K562 (cell line): Measurements from ENCODE around the gene ATP1A2. TPM values are rescaled to one million over a fixed set of nuclear protein-coding genes. Genes with fewer than 3 reads are reported as not detected.

Experiments used
- ATAC-seq: fragments of 200-7000 bp; cut with Tn5 transposase; 3 replicates; pipeline ENCODE4 v1.9.1; 2020; ENCODE audit warnings: moderate library complexity
- BruUV-seq: library from RNA; stranded (reverse); fragments of 400-500 nt; replicated peaks from 2 replicates; lab custom pipeline; 2021; lab: Mats Ljungman, UMichigan
- CTCF ChIA-PET: fragments of 300-600 bp; formaldehyde crosslinking; extraction: SDS; loops from one replicate; lab custom pipeline; 2021; ENCODE audit warnings: low intra/inter-chr PET ratio; lab: Yijun Ruan, JAX
- POLR2A ChIA-PET: fragments of 300-600, 350-650 bp; sonication (Branson Sonifier 250); formaldehyde crosslinking; extraction: SDS; loops from one replicate; lab custom pipeline; 2021; ENCODE audit warnings: antibody characterized with exemption, inconsistent platforms; lab: Yijun Ruan, JAX
- DNase-seq, 4 experiments: peaks; one replicate each; pipeline versions ENCODE4 v3.0.0 to v3.0.0-alpha.2; 2011 to 2018; ENCODE audit warnings: low spot score in 3 of 4, mixed read lengths in 3 of 4; ENCODE audit errors: extremely low read depth in 1 of 4
- FAIRE-seq: peaks from 2 replicates; lab custom pipeline; 2011; peaks lifted over from hg19 to GRCh38; lab: Jason Lieb, UNC
- H2AFZ ChIP-seq: 2 replicates; pipeline ENCODE4 v1.6.0; 2011; ENCODE audit warnings: low read depth, low read length, control low read depth, inconsistent platforms
- H3K27ac ChIP-seq: fragments of 200-600 bp; 3 replicates; pipeline ENCODE4 v1.8.0; 2011; ENCODE audit warnings: low read depth, mild to moderate bottlenecking, control low read depth, inconsistent platforms, low read length, moderate library complexity, mixed read lengths; ENCODE audit errors: extremely low read depth
- H3K27me3 ChIP-seq, 2 experiments: fragments of 300-600 bp in 1 of 2; 2 replicates in 1 of 2; 3 replicates in 1 of 2; pipeline versions ENCODE4 v1.6.0 to v1.8.0; 2011; ENCODE audit warnings: inconsistent platforms in 2 of 2, low read length in 2 of 2, mild to moderate bottlenecking in 1 of 2, mixed read lengths in 1 of 2, moderate library complexity in 1 of 2; ENCODE audit not compliant: control insufficient read depth in 2 of 2, insufficient read depth in 2 of 2
- H3K36me3 ChIP-seq: fragments of 300-600 bp; 3 replicates; pipeline ENCODE4 v1.8.0; 2011; ENCODE audit warnings: mild to moderate bottlenecking, low read length, inconsistent platforms; ENCODE audit not compliant: control insufficient read depth, insufficient read depth
- H3K4me1 ChIP-seq, 2 experiments: fragments of 200-600 bp in 1 of 2; replicated peaks in 1 of 2; 2 replicates in 1 of 2; 3 replicates in 1 of 2; pipeline versions ENCODE4 v1.5.1 to v1.8.0; 2011; ENCODE audit warnings: inconsistent platforms in 2 of 2, low read length in 2 of 2, mild to moderate bottlenecking in 1 of 2, mixed read lengths in 1 of 2, moderate library complexity in 1 of 2; ENCODE audit not compliant: control insufficient read depth in 2 of 2, insufficient read depth in 2 of 2
- H3K4me2 ChIP-seq: 2 replicates; pipeline ENCODE4 v1.6.1; 2011; ENCODE audit warnings: low read length, control low read depth, inconsistent platforms, mixed read lengths; ENCODE audit not compliant: insufficient read depth
- H3K4me3 ChIP-seq: fragments of 200-600 bp; sonication (generic), shearing (Covaris generic); 2 replicates; pipeline ENCODE4 v1.5.1; 2016; ENCODE audit warnings: control low read depth, inconsistent platforms
- H3K79me2 ChIP-seq: fragments of 200-600 bp; 3 replicates; pipeline ENCODE4 v1.8.0; 2011; ENCODE audit warnings: low read length, inconsistent platforms; ENCODE audit not compliant: control insufficient read depth, insufficient read depth
- H3K9ac ChIP-seq, 2 experiments: 2 replicates each; pipeline versions ENCODE4 v1.6.0 to v1.6.1; 2011; ENCODE audit warnings: low read depth in 2 of 2, low read length in 2 of 2, control low read depth in 1 of 2, inconsistent platforms in 1 of 2, mild to moderate bottlenecking in 1 of 2, mixed read lengths in 1 of 2; ENCODE audit not compliant: insufficient read depth in 1 of 2
- H3K9me1 ChIP-seq: one replicate; pipeline ENCODE4 v1.6.0; 2011; ENCODE audit warnings: inconsistent platforms, mild to moderate bottlenecking, low read length, moderate library complexity; ENCODE audit not compliant: control insufficient read depth, insufficient read depth
- H3K9me3 ChIP-seq: replicated peaks from 2 replicates; pipeline ENCODE4 v1.5.1; 2011; ENCODE audit warnings: low read depth, low read length, inconsistent platforms; ENCODE audit not compliant: control insufficient read depth, insufficient read depth
- H4K20me1 ChIP-seq: replicated peaks from 2 replicates; pipeline ENCODE4 v1.6.1; 2011; ENCODE audit warnings: low read length, inconsistent platforms, mixed read lengths; ENCODE audit not compliant: control insufficient read depth, insufficient read depth
- CBFB ChIP-seq: sonication (generic); formaldehyde crosslinking; IDR thresholded peaks from 2 replicates; pipeline ENCODE4 v1.4.0; 2020; ENCODE audit warnings: mild to moderate bottlenecking, missing genetic modification reagents
- FOXO4 ChIP-seq: fragments of 450-650 bp; formaldehyde crosslinking; IDR thresholded peaks from 2 replicates; pipeline ENCODE4 v1.4.0; 2020; ENCODE audit warnings: mild to moderate bottlenecking, moderate library complexity
- HDAC3 ChIP-seq: fragments of 450-650 bp; IDR thresholded peaks from 2 replicates; pipeline ENCODE4 v1.6.1; 2018; ENCODE audit warnings: borderline replicate concordance, mild to moderate bottlenecking, moderate library complexity; ENCODE audit not compliant: partially characterized antibody
- NCOR1 ChIP-seq: fragments of 450-650 bp; IDR thresholded peaks from 2 replicates; pipeline ENCODE4 v1.6.1; 2016; ENCODE audit warnings: mild to moderate bottlenecking, moderate library complexity
- U2AF1 ChIP-seq: fragments of 200-400 bp; formaldehyde crosslinking; optimal IDR thresholded peaks from 2 replicates; pipeline ENCODE3; 2017; ENCODE audit warnings: mild to moderate bottlenecking, low read depth, low read length, moderate library complexity
- ZNF561 ChIP-seq: fragments of 450-650 bp; formaldehyde crosslinking; conservative IDR thresholded peaks from 2 replicates; pipeline ENCODE4 v1.4.0; 2020; ENCODE audit warnings: mild to moderate bottlenecking, moderate library complexity
- WGBS: fragments of 100-300 bp; shearing (Covaris generic); methylation state at CpG from one replicate; pipeline ENCODE4 v1.1.6; 2016; ENCODE audit warnings: low coverage, mixed read lengths; ENCODE audit not compliant: insufficient coverage; ENCODE audit errors: missing lambda C conversion rate; 5-methylcytosine and 5-hydroxymethylcytosine counted together
- in situ Hi-C: fragments of 300-500 bp; cut with MboI; formaldehyde crosslinking; loops from 4 replicates; pipeline ENCODE4 v1.15.0; 2018; ENCODE audit warnings: inconsistent platforms, mixed read lengths
- intact Hi-C: fragments of 100-400 bp; cut with micrococcal nuclease; formaldehyde crosslinking; loops from 2 replicates; pipeline ENCODE4 v1.14.2; 2022
- polyA plus RNA-seq, 8 experiments: library from polyadenylated mRNA; depleted of rRNA in 4 of 8; stranded (reverse) in 5 of 8; unstranded in 3 of 8; fragments of >200 nt; fragmentation: Nextera tagmentation in 2 of 8; fragmentation: Illumina TruSeq in 1 of 8; extraction: Ambion mirVana in 2 of 8; extraction: Trizol in 1 of 8; gene quantifications; 2 replicates each; pipeline versions ENCODE4 v1.2.1 to v1.2.3, GENCODE V29; 2011 to 2014; ENCODE audit warnings: inconsistent platforms in 1 of 8, missing spikeins in 1 of 8
- total RNA-seq, 7 experiments: library from RNA; depleted of rRNA in 6 of 7; stranded (reverse); fragments of >200 nt in 6 of 7; fragmentation: Illumina TruSeq in 2 of 7; extraction: Trizol in 2 of 7; gene quantifications; 2 replicates each; pipeline versions ENCODE4 v1.2.1 to v1.2.3, GENCODE V29; 2011 to 2021; ENCODE audit warnings: low replicate concordance in 1 of 7
- TF ChIP-seq, protein P1 (sequence below): fragments of 200-400 bp; formaldehyde crosslinking; IDR thresholded peaks from 2 replicates; pipeline ENCODE4 v1.6.1; 2017; ENCODE audit warnings: mild to moderate bottlenecking, low read depth, low read length, moderate library complexity
- TF ChIP-seq, protein P2 (sequence below): sonication (generic); formaldehyde crosslinking; IDR thresholded peaks from 2 replicates; pipeline ENCODE4 v1.8.1; 2022; ENCODE audit warnings: missing genetic modification reagents
- TF ChIP-seq, protein P3 (sequence below): sonication (generic); formaldehyde crosslinking; IDR thresholded peaks from 2 replicates; pipeline ENCODE4 v1.8.0; 2022; ENCODE audit warnings: mild to moderate bottlenecking, missing genetic modification reagents

The ATP1A2 gene
- total and polyA plus RNA-seq, 9 of the 15 experiments (the other 6 are each of a cell fraction or from before 2014, with no cell fraction given), result 0.04 to 0.11 (median 0.09) TPM; not detected in 6

GRCh38 chr1:160137216-160137862 lies 21.8 kb downstream of the ATP1A2 start (continued):
- TF ChIP-seq FOXO4 (CRISPR knock-in tag), result no peak

DNA sequence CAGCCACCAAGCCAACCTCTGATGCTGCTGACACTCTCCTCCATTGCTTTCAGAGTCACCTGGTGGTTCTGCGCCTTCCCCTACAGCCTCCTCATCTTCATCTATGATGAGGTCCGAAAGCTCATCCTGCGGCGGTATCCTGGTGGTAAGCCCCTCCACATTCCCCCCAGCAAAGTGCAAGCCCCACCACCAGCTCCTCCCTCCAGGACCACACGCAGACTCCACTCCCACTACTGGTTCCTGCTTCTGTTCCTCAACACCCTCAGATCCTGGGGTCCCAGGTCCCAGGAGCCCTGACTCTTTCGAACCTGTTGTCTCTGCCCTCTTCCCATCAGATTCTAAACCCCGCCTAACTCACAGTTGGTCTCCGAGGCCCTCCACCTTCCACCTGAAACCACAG lies 24.3 kb downstream of the ATP1A2 start:
- BruUV-seq, result no TSS peak
- 3% methylated on average over 8 of the region's 8 CpGs for WGBS

More for the DNA sequence above, 24.3 kb downstream of the ATP1A2 start:
- H3K9me3 ChIP-seq, result no peaks in the 10 kb centered on the region
- ChIA-PET POLR2A (no interaction called here), CTCF (no interaction called here)
- H3K36me3 ChIP-seq, result no peaks in the 10 kb centered on the region
- DNase-seq (no peak), ATAC-seq (no peak), FAIRE-seq (no peak)
- no peak overlapping the region for H3K4me2 ChIP-seq
- TF ChIP-seq U2AF1 (no peak), CBFB (no peak), NCOR1 (no peak), HDAC3 (no peak), ZNF561 (CRISPR knock-in tag) (no peak)
- TF ChIP-seq, protein P1, sequence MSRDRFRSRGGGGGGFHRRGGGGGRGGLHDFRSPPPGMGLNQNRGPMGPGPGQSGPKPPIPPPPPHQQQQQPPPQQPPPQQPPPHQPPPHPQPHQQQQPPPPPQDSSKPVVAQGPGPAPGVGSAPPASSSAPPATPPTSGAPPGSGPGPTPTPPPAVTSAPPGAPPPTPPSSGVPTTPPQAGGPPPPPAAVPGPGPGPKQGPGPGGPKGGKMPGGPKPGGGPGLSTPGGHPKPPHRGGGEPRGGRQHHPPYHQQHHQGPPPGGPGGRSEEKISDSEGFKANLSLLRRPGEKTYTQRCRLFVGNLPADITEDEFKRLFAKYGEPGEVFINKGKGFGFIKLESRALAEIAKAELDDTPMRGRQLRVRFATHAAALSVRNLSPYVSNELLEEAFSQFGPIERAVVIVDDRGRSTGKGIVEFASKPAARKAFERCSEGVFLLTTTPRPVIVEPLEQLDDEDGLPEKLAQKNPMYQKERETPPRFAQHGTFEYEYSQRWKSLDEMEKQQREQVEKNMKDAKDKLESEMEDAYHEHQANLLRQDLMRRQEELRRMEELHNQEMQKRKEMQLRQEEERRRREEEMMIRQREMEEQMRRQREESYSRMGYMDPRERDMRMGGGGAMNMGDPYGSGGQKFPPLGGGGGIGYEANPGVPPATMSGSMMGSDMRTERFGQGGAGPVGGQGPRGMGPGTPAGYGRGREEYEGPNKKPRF, result no peak
- TF ChIP-seq, protein P2, sequence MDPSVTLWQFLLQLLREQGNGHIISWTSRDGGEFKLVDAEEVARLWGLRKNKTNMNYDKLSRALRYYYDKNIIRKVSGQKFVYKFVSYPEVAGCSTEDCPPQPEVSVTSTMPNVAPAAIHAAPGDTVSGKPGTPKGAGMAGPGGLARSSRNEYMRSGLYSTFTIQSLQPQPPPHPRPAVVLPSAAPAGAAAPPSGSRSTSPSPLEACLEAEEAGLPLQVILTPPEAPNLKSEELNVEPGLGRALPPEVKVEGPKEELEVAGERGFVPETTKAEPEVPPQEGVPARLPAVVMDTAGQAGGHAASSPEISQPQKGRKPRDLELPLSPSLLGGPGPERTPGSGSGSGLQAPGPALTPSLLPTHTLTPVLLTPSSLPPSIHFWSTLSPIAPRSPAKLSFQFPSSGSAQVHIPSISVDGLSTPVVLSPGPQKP, result no peak
- TF ChIP-seq, protein P3, sequence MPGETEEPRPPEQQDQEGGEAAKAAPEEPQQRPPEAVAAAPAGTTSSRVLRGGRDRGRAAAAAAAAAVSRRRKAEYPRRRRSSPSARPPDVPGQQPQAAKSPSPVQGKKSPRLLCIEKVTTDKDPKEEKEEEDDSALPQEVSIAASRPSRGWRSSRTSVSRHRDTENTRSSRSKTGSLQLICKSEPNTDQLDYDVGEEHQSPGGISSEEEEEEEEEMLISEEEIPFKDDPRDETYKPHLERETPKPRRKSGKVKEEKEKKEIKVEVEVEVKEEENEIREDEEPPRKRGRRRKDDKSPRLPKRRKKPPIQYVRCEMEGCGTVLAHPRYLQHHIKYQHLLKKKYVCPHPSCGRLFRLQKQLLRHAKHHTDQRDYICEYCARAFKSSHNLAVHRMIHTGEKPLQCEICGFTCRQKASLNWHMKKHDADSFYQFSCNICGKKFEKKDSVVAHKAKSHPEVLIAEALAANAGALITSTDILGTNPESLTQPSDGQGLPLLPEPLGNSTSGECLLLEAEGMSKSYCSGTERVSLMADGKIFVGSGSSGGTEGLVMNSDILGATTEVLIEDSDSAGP (CRISPR knock-in tag), result no peak
- TF ChIP-seq, all 486 proteins: peak for 0
- in situ Hi-C loops (no loop called here), intact Hi-C loops (no loop called here)
- Histone ChIP-seq H3K9me1 (no peaks in the 10 kb centered on the region), H3K9ac (no peak overlapping the region), H3K27ac (no peak overlapping the region), H2AFZ (no peak overlapping the region), H3K79me2 (no peaks in the 10 kb centered on the region), H4K20me1 (peaks cover 3% of the 10 kb centered on the region; the same call in 1 of the 2 replicates), H3K27me3 (peaks cover 52 to 67% of the 10 kb centered on the region in 2 experiments), H3K4me3 (no peak overlapping the region), H3K4me1 (no peaks in the 10 kb centered on the region)
